ENCODE measurements around the gene HSD11B2. TPM values are rescaled to one million over a fixed set of nuclear protein-coding genes. Genes with fewer than 3 reads are reported as not detected.
A peak's percentile ranks its signal among the peaks of the same experiment; 100 is the strongest.

The HSD11B2 gene
- total and polyA plus RNA-seq, 2 of the 4 experiments (the other 2 are of a cell fraction) = 0.26 TPM; not detected in 1

DNA sequence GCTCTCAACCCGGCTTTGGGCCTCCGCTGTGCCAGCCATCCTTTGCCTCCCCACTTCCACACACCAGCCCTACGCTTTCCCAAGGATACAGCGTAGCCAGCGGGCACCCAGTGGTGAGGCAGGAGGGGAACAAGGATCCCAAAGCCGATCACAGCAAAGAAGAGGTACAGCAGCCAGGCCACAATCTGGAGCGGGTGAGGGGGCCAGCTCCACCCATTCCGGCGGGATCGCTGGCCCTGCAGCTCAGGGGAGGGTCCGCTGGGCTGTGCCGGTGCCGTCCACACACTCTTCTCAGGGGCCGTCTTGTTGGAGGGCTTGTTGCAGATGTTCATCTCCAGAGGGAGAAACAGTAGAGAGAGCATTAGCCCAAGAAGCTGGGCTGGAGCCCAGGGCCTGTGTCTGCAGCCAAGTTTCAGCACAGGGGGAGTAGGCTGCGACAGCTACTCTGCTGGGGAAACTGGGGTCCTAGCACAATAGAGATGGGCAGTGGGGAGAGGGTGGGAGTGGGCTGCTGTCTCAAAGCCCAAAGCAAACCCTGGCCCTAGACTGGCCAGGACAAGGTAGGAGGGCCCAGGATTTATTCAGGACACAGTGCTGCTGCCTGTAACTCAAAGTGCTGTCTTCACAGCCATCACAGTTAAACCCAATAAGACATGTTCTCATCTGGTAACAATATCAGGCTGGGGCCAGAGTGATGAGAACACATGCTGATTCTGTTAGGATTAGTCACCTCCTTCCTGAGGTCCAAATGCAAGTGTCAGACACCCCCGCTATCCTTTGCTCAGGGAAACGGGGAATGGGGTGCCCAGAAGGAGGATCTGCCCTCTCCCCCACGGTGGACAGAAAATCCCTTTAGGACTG lies 24.6 kb upstream of the HSD11B2 start:
- Histone ChIP-seq H3K4ac (ENCODE audit: low read depth, low read length) (peak overlapping the region; percentile 66), H2AFZ (replicated peaks; ENCODE audit: low read length, poor library complexity) (peak overlapping the region; percentile 88), H4K8ac (ENCODE audit: low read depth in 2 of 2, low read length in 2 of 2) (peak overlapping the region in 1 of 2 experiments; percentile 60; a peak in 2 of 4 replicates), H3K27me3 (ENCODE audit: control insufficient read depth, insufficient read depth, low read length) (no peaks in the 10 kb centered on the region), H3K79me1 (ENCODE audit: low read depth in 1 of 2, low read length in 2 of 2) (peaks cover 0 to 10% of the 10 kb centered on the region in 2 experiments; a peak in 2 of 4 replicates), H3K9me3 (ENCODE audit: control insufficient read depth, insufficient read depth, low read length) (no peaks in the 10 kb centered on the region), H2AK5ac (ENCODE audit: low read depth, low read length) (peak overlapping the region; percentile 84), H3K9me1 (ENCODE audit: insufficient read depth, low read length) (peaks cover 12% of the 10 kb centered on the region), H3K4me1 (ENCODE audit: control insufficient read depth, insufficient read depth, low read length) (peaks cover 17% of the 10 kb centered on the region), H2BK15ac (ENCODE audit: low read depth, low read length) (peak overlapping the region; percentile 13; the same call in 1 of the 3 replicates), H2BK120ac (ENCODE audit: low read depth, low read length) (peak overlapping the region; percentile 76), H4K5ac (ENCODE audit: low read depth, low read length) (peak overlapping the region; percentile 15), H3K4me2 (ENCODE audit: low read depth, low read length) (no peak overlapping the region; the same call in 1 of the 2 replicates), H4K20me1 (ENCODE audit: insufficient read depth, low read length) (no peaks in the 10 kb centered on the region), H3K4me3 (ENCODE audit: insufficient read depth, low read depth, low read length) (no peak overlapping the region), H3K18ac (ENCODE audit: low read depth, low read length) (peak overlapping the region; percentile 50), H3K27ac (ENCODE audit: insufficient read depth, low read length) (peak overlapping the region; percentile 42), H3K56ac (ENCODE audit: extremely low read depth, insufficient read depth, low read length) (no peak overlapping the region), H3K36me3 (ENCODE audit: control insufficient read depth, insufficient read depth, low read length) (no peaks in the 10 kb centered on the region), H3K9ac (ENCODE audit: low read depth, low read length) (peak overlapping the region; percentile 12; the same call in 1 of the 2 replicates), H2AK9ac (replicated peaks; ENCODE audit: low read depth, low read length, poor library complexity) (peak overlapping the region; percentile 82), H2BK20ac (ENCODE audit: low read depth, low read length) (peak overlapping the region; percentile 38; the same call in 1 of the 2 replicates), H3K23ac (ENCODE audit: low read depth, low read length) (peak overlapping the region; percentile 66; the same call in 1 of the 2 replicates), H4K91ac (ENCODE audit: insufficient read depth, low read depth, low read length) (peak overlapping the region; percentile 69), H3K14ac (replicated peaks; ENCODE audit: low read depth, low read length) (peak overlapping the region; percentile 62; the same call in 1 of the 2 replicates), H2BK5ac (ENCODE audit: low read depth, low read length, poor library complexity, severe bottlenecking) (peak overlapping the region; percentile 59)
- in situ Hi-C loops (cut with MboI; ENCODE audit: low sequenced_read_pairs) (no loop called here), dilution Hi-C loops (cut with HindIII; ENCODE audit: low sequenced_read_pairs, unreplicated experiment) (no loop called here), intact Hi-C loops (cut with micrococcal nuclease) (no loop called here)
- peak; percentile 91 for DNase-seq
- ATAC-seq (ENCODE audit: low read depth) = peak; percentile 92
- no TSS peak for BruUV-seq (replicated peaks)
- WGBS, 2 experiments (ENCODE audit: extremely low coverage in 2 of 2, insufficient read length in 1 of 2) = 47% methylated on average over 6 of the region's 18 CpGs; no CpG with 5 or more reads in 1 of the 2 experiments
- ChIA-PET CTCF (interaction anchor here (0.9 to 1.8 kb wide), 2 partner anchors 21 to 60 kb away, joined by 3 to 5 read pairs; no protein-coding TSS in a partner anchor), POLR2A (ENCODE audit: unreplicated experiment) (no interaction called here)
- TF ChIP-seq RAD21 (IDR thresholded peaks at IDR 0.05; ENCODE audit: low read length) (no peak), CTCF (conservative IDR thresholded peaks at IDR 0.05; ENCODE audit: low read depth, low read length) (no peak), MAFK (IDR thresholded peaks at IDR 0.05; ENCODE audit: low read depth, low read length) (no peak), RFX5 (IDR thresholded peaks at IDR 0.05; ENCODE audit: low read depth, low read length) (no peak), MXI1 (IDR thresholded peaks at IDR 0.05; ENCODE audit: borderline replicate concordance, low read depth, low read length) (0 out of 2 replicates have a peak, but pooled peaks have one; percentile 44), FOS (IDR thresholded peaks at IDR 0.05; ENCODE audit: low read depth, low read length) (peak; percentile 74), NFE2L2 (IDR thresholded peaks at IDR 0.05; ENCODE audit: low read depth, low read length) (no peak), CEBPB (IDR thresholded peaks at IDR 0.05; ENCODE audit: low read depth, low read length) (0 out of 2 replicates have a peak, but pooled peaks have one; percentile 12), POLR2A (IDR thresholded peaks at IDR 0.05; ENCODE audit: low read depth, low read length) (no peak), BHLHE40 (IDR thresholded peaks at IDR 0.05; ENCODE audit: low read depth, low read length) (no peak)
- TF ChIP-seq, protein P1, sequence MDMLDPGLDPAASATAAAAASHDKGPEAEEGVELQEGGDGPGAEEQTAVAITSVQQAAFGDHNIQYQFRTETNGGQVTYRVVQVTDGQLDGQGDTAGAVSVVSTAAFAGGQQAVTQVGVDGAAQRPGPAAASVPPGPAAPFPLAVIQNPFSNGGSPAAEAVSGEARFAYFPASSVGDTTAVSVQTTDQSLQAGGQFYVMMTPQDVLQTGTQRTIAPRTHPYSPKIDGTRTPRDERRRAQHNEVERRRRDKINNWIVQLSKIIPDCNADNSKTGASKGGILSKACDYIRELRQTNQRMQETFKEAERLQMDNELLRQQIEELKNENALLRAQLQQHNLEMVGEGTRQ (IDR thresholded peaks at IDR 0.05; ENCODE audit: low read depth, low read length) = 0 out of 2 replicates have a peak, but pooled peaks have one; percentile 12
- TF ChIP-seq, protein P2, sequence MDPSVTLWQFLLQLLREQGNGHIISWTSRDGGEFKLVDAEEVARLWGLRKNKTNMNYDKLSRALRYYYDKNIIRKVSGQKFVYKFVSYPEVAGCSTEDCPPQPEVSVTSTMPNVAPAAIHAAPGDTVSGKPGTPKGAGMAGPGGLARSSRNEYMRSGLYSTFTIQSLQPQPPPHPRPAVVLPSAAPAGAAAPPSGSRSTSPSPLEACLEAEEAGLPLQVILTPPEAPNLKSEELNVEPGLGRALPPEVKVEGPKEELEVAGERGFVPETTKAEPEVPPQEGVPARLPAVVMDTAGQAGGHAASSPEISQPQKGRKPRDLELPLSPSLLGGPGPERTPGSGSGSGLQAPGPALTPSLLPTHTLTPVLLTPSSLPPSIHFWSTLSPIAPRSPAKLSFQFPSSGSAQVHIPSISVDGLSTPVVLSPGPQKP (IDR thresholded peaks at IDR 0.05; ENCODE audit: borderline replicate concordance, low read depth, low read length) = no peak

Data from IMR-90 (cell line).